HepG2 (cell line): ENCODE data around the gene ITGB1. TPM values are rescaled to one million over a fixed set of nuclear protein-coding genes. Genes with fewer than 3 reads are reported as not detected.

Experiments
- NPAS2 ChIP-seq: sonication (generic); formaldehyde crosslinking; IDR thresholded peaks from 2 replicates; pipeline ENCODE4 v1.8.0; 2022; ENCODE audit warnings: mild to moderate bottlenecking, missing genetic modification reagents, borderline replicate concordance
- SP1 ChIP-seq, 2 experiments: fragments of 450-650 bp in 1 of 2; sonication (generic) in 1 of 2; formaldehyde crosslinking in 1 of 2; IDR thresholded peaks; 2 replicates each; pipeline versions ENCODE4 v1.4.0 to v1.6.1; 2016 to 2020; ENCODE audit warnings: missing genetic modification reagents in 1 of 2
- SP2 ChIP-seq: sonication (generic); formaldehyde crosslinking; IDR thresholded peaks from 2 replicates; pipeline ENCODE4 v1.5.1; 2020; ENCODE audit warnings: mild to moderate bottlenecking, missing genetic modification reagents
- TBX2 ChIP-seq: sonication (generic); formaldehyde crosslinking; IDR thresholded peaks from 2 replicates; pipeline ENCODE4 v1.5.0; 2020; ENCODE audit warnings: missing genetic modification reagents, mild to moderate bottlenecking, borderline replicate concordance
- ZBTB7A ChIP-seq: sonication (generic); formaldehyde crosslinking; IDR thresholded peaks from 2 replicates; pipeline ENCODE4 v1.8.0; 2022; ENCODE audit warnings: mild to moderate bottlenecking, missing genetic modification reagents
- polyA plus RNA-seq, 8 experiments: library from polyadenylated mRNA; depleted of rRNA in 3 of 8; stranded (reverse) in 7 of 8; unstranded in 1 of 8; fragments of >200 nt; fragmentation: Illumina TruSeq in 4 of 8; extraction: Trizol in 4 of 8; gene quantifications; 2 replicates each; pipeline versions ENCODE4 v1.2.1 to v1.2.3, GENCODE V29; 2011 to 2016; ENCODE audit warnings: low read depth in 4 of 8, missing spikeins in 1 of 8, mixed read lengths in 1 of 8; ENCODE audit not compliant: insufficient read depth in 1 of 8
- total RNA-seq, 5 experiments: library from RNA; depleted of rRNA; stranded (reverse); fragments of >200 nt; fragmentation: Illumina TruSeq; extraction: Trizol; gene quantifications; 2 replicates each; pipeline ENCODE4 v1.2.3, GENCODE V29; 2016; ENCODE audit warnings: low read depth in 1 of 5
- TF ChIP-seq, protein P1 (sequence below), 2 experiments: IDR thresholded peaks; 2 replicates each; pipeline ENCODE4 v1.6.1; 2011 to 2012; ENCODE audit warnings: low read length in 2 of 2, borderline replicate concordance in 1 of 2, low read depth in 1 of 2, mild to moderate bottlenecking in 1 of 2, moderate library complexity in 1 of 2
- TF ChIP-seq, protein P2 (sequence below), 2 experiments: sonication (generic) in 1 of 2; formaldehyde crosslinking in 1 of 2; IDR thresholded peaks; 2 replicates each; pipeline versions ENCODE4 v1.6.1 to v1.9.0; 2014 to 2022; ENCODE audit warnings: antibody characterized with exemption in 1 of 2, borderline replicate concordance in 1 of 2, inconsistent platforms in 1 of 2, low read depth in 1 of 2, missing genetic modification reagents in 1 of 2
- TF ChIP-seq, protein P3 (sequence below): sonication (generic); formaldehyde crosslinking; IDR thresholded peaks from 2 replicates; pipeline ENCODE4 v1.4.0; 2020; ENCODE audit warnings: missing genetic modification reagents
- TF ChIP-seq, protein P4 (sequence below): sonication (generic); formaldehyde crosslinking; IDR thresholded peaks from 2 replicates; pipeline ENCODE4 v1.5.0; 2020; ENCODE audit warnings: missing genetic modification reagents
- TF ChIP-seq, protein P5 (sequence below): sonication (generic); formaldehyde crosslinking; IDR thresholded peaks from 2 replicates; pipeline ENCODE4 v1.4.0; 2020; ENCODE audit warnings: mild to moderate bottlenecking, missing genetic modification reagents
- TF ChIP-seq, protein P6 (sequence below), 2 experiments: fragments of 450-650 bp in 1 of 2; sonication (generic) in 1 of 2; formaldehyde crosslinking; IDR thresholded peaks; 2 replicates each; pipeline versions ENCODE4 v1.5.0 to v1.8.0; 2020 to 2022; ENCODE audit warnings: mild to moderate bottlenecking in 1 of 2, missing genetic modification reagents in 1 of 2

Gene ITGB1
- total and polyA plus RNA-seq, 2 of the 13 experiments (the other 11 are each of a cell fraction or from before 2014, with no cell fraction given): 190 to 204 TPM

DNA sequence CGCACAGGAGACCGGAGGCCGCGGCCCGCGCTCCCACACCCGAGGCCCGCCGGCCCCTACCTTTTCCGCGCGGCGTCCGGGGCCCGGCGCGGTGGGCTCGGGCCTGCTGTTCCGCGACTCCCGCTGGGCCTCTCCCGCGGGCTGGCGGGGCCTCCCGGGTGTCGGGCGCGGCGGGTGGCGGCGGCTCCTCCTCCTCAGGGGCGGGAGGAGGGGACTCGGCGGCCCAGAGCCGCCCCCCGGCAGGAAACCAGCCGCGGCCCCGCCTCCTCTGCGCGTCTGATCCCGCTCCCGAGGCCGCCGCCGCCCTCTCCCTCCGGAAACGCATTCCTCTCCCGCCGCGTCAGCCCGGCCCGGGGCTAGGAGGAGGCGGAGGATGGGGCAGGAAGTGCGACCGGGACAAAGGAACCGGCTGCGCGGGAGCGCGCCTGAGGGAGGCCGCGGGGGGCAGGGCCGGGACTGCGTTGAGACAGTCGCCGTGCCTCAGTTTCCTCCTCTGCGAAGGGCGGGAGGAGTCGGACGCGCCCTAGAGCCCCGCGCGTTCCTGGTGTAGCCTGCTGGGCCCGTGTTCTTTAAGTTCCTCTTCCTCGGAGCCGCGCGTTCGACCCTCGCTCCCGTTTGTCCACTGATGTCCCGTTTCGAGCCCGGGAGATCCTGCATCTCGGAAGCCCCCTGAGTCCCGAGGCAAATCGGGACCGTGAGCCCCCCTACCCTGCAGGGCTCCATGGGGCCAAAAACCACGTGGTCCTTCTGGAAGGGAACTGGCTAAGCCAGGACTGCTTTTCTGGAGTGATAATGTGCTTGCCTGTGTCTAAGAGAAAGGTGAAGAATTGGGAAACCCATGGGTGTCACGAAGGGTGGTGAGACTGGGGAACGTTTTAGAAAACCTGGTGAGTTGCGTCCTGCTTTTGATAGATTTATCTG is at the start of gene ITGB1 (continued):
- TF ChIP-seq, protein P1, sequence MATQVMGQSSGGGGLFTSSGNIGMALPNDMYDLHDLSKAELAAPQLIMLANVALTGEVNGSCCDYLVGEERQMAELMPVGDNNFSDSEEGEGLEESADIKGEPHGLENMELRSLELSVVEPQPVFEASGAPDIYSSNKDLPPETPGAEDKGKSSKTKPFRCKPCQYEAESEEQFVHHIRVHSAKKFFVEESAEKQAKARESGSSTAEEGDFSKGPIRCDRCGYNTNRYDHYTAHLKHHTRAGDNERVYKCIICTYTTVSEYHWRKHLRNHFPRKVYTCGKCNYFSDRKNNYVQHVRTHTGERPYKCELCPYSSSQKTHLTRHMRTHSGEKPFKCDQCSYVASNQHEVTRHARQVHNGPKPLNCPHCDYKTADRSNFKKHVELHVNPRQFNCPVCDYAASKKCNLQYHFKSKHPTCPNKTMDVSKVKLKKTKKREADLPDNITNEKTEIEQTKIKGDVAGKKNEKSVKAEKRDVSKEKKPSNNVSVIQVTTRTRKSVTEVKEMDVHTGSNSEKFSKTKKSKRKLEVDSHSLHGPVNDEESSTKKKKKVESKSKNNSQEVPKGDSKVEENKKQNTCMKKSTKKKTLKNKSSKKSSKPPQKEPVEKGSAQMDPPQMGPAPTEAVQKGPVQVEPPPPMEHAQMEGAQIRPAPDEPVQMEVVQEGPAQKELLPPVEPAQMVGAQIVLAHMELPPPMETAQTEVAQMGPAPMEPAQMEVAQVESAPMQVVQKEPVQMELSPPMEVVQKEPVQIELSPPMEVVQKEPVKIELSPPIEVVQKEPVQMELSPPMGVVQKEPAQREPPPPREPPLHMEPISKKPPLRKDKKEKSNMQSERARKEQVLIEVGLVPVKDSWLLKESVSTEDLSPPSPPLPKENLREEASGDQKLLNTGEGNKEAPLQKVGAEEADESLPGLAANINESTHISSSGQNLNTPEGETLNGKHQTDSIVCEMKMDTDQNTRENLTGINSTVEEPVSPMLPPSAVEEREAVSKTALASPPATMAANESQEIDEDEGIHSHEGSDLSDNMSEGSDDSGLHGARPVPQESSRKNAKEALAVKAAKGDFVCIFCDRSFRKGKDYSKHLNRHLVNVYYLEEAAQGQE (IDR thresholded peaks at IDR 0.05; ENCODE audit: borderline replicate concordance in 1 of 2, low read depth in 1 of 2, low read length in 2 of 2): peak in 1 of 2 experiments; percentile 47; a peak in 1 of 4 replicates
- TF ChIP-seq ZBTB7A (CRISPR knock-in tag) (peak; percentile 76; the same call in 1 of the 2 replicates), TBX2 (CRISPR knock-in tag) (peak; percentile 83), SP2 (CRISPR knock-in tag) (peak; percentile 36; the same call in 1 of the 2 replicates), SP1 (IDR thresholded peaks at IDR 0.05) (no peak), SP1 (CRISPR knock-in tag; IDR thresholded peaks at IDR 0.05) (peak; percentile 87), NPAS2 (no peak)
- TF ChIP-seq, protein P2, sequence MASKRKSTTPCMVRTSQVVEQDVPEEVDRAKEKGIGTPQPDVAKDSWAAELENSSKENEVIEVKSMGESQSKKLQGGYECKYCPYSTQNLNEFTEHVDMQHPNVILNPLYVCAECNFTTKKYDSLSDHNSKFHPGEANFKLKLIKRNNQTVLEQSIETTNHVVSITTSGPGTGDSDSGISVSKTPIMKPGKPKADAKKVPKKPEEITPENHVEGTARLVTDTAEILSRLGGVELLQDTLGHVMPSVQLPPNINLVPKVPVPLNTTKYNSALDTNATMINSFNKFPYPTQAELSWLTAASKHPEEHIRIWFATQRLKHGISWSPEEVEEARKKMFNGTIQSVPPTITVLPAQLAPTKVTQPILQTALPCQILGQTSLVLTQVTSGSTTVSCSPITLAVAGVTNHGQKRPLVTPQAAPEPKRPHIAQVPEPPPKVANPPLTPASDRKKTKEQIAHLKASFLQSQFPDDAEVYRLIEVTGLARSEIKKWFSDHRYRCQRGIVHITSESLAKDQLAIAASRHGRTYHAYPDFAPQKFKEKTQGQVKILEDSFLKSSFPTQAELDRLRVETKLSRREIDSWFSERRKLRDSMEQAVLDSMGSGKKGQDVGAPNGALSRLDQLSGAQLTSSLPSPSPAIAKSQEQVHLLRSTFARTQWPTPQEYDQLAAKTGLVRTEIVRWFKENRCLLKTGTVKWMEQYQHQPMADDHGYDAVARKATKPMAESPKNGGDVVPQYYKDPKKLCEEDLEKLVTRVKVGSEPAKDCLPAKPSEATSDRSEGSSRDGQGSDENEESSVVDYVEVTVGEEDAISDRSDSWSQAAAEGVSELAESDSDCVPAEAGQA (IDR thresholded peaks at IDR 0.05; ENCODE audit: low read depth): 0 out of 2 replicates have a peak, but pooled peaks have one; percentile 53
- TF ChIP-seq, protein P2 (CRISPR knock-in tag; IDR thresholded peaks at IDR 0.05; ENCODE audit: borderline replicate concordance): 0 out of 2 replicates have a peak, but pooled peaks have one; percentile 59
- TF ChIP-seq, protein P3, sequence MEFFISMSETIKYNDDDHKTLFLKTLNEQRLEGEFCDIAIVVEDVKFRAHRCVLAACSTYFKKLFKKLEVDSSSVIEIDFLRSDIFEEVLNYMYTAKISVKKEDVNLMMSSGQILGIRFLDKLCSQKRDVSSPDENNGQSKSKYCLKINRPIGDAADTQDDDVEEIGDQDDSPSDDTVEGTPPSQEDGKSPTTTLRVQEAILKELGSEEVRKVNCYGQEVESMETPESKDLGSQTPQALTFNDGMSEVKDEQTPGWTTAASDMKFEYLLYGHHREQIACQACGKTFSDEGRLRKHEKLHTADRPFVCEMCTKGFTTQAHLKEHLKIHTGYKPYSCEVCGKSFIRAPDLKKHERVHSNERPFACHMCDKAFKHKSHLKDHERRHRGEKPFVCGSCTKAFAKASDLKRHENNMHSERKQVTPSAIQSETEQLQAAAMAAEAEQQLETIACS (CRISPR knock-in tag): peak; percentile 98
- TF ChIP-seq, protein P4, sequence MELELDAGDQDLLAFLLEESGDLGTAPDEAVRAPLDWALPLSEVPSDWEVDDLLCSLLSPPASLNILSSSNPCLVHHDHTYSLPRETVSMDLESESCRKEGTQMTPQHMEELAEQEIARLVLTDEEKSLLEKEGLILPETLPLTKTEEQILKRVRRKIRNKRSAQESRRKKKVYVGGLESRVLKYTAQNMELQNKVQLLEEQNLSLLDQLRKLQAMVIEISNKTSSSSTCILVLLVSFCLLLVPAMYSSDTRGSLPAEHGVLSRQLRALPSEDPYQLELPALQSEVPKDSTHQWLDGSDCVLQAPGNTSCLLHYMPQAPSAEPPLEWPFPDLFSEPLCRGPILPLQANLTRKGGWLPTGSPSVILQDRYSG (CRISPR knock-in tag): no peak
- TF ChIP-seq, protein P5, sequence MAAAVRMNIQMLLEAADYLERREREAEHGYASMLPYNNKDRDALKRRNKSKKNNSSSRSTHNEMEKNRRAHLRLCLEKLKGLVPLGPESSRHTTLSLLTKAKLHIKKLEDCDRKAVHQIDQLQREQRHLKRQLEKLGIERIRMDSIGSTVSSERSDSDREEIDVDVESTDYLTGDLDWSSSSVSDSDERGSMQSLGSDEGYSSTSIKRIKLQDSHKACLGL (CRISPR knock-in tag): peak; percentile 52
- TF ChIP-seq, protein P6, sequence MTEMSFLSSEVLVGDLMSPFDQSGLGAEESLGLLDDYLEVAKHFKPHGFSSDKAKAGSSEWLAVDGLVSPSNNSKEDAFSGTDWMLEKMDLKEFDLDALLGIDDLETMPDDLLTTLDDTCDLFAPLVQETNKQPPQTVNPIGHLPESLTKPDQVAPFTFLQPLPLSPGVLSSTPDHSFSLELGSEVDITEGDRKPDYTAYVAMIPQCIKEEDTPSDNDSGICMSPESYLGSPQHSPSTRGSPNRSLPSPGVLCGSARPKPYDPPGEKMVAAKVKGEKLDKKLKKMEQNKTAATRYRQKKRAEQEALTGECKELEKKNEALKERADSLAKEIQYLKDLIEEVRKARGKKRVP (CRISPR knock-in tag; IDR thresholded peaks at IDR 0.05): peak in 1 of 2 experiments; percentile 65; a peak in 1 of 4 replicates
